ENCODE results near the gene SSBP3. TPM values are rescaled to one million over a fixed set of nuclear protein-coding genes. Genes with fewer than 3 reads are reported as not detected.

The SSBP3 gene
- total RNA-seq, 1 donor: 11.7 TPM

GRCh38 chr1:54385727-54386022 lies 20.5 kb downstream of the SSBP3 start:
- H3K4me3 ChIP-seq (ENCODE audit: low read depth, low read length): no peak overlapping the region
- DNase-seq (ENCODE audit: low read depth): no peak
- TF ChIP-seq CTCF (IDR thresholded peaks at IDR 0.05; ENCODE audit: insufficient read depth, low read length): no peak

- DNase-seq (ENCODE audit: low read depth): peak; percentile 45
- H3K4me3 ChIP-seq (ENCODE audit: low read depth, low read length): no peak overlapping the region
- TF ChIP-seq CTCF (IDR thresholded peaks at IDR 0.05; ENCODE audit: insufficient read depth, low read length): no peak
Observed at GRCh38 chr1:54384918-54385726, 21.1 kb downstream of the SSBP3 start.

GRCh38 chr1:54384471-54384870 lies 21.7 kb downstream of the SSBP3 start:
- H3K4me3 ChIP-seq (ENCODE audit: low read depth, low read length): no peak overlapping the region
- no peak for DNase-seq (ENCODE audit: low read depth)
- TF ChIP-seq CTCF (IDR thresholded peaks at IDR 0.05; ENCODE audit: insufficient read depth, low read length): no peak

GRCh38 chr1:54381524-54381923 lies 24.7 kb downstream of the SSBP3 start:
- H3K4me3 ChIP-seq (ENCODE audit: low read depth, low read length): no peak overlapping the region
- DNase-seq (ENCODE audit: low read depth): no peak
- no peak for TF ChIP-seq CTCF (IDR thresholded peaks at IDR 0.05; ENCODE audit: insufficient read depth, low read length)

GRCh38 chr1:54380290-54380882 lies 25.8 kb downstream of the SSBP3 start:
- TF ChIP-seq CTCF (IDR thresholded peaks at IDR 0.05; ENCODE audit: insufficient read depth, low read length): no peak
- no peak for DNase-seq (ENCODE audit: low read depth)
- H3K4me3 ChIP-seq (ENCODE audit: low read depth, low read length): no peak overlapping the region

- no peak for TF ChIP-seq CTCF (IDR thresholded peaks at IDR 0.05; ENCODE audit: insufficient read depth, low read length)
- DNase-seq (ENCODE audit: low read depth): no peak
Observed at GRCh38 chr1:54379555-54380289, 26.5 kb downstream of the SSBP3 start.

More at GRCh38 chr1:54379555-54380289, 26.5 kb downstream of the SSBP3 start:
- H3K4me3 ChIP-seq (ENCODE audit: low read depth, low read length): no peak overlapping the region
